HCT116 (cell line): ENCODE results near the gene ADGRB2. TPM values are rescaled to one million over a fixed set of nuclear protein-coding genes. Genes with fewer than 3 reads are reported as not detected.

Source experiments
- ATAC-seq: fragments of 200-7000 bp; cut with Tn5 transposase; 2 replicates; pipeline ENCODE4 v1.9.1; 2020; ENCODE audit warnings: mild to moderate bottlenecking, moderate library complexity
- BruUV-seq: library from RNA; stranded (reverse); fragments of 400-500 nt; replicated peaks from 2 replicates; lab custom pipeline; 2021; lab: Mats Ljungman, UMichigan
- CTCF ChIA-PET: fragments of 300-600 bp; sonication (Branson Sonifier 250); formaldehyde crosslinking; loops from one replicate; lab custom pipeline; 2021; ENCODE audit warnings: antibody characterized with exemption; lab: Charles Lee
- POLR2A ChIA-PET: fragments of 300-600, 350-600 bp; sonication (Branson Sonifier 250); formaldehyde crosslinking; loops from one replicate; lab custom pipeline; 2021; ENCODE audit warnings: antibody characterized with exemption; lab: Charles Lee
- RAD21 ChIA-PET, 2 experiments: fragments of 300-600 bp; sonication (Branson Sonifier 250); formaldehyde crosslinking; loops; one replicate each; lab custom pipeline; 2023; ENCODE audit warnings: low total read pairs in 2 of 2; ENCODE audit not compliant: uncharacterized antibody in 2 of 2, unreplicated experiment in 2 of 2, low non-redundant PET in 1 of 2; lab: Charles Lee
- DNase-seq: peaks from one replicate; pipeline ENCODE4 v3.0.0-alpha.2; 2010; ENCODE audit warnings: low read depth, low spot score
- H2AFZ ChIP-seq: fragments of 200-600 bp; shearing (Covaris generic), sonication (generic); 2 replicates; pipeline ENCODE4 v1.6.1; 2017; ENCODE audit warnings: low read depth, mixed run types, mixed read lengths, antibody characterized with exemption, low read length; ENCODE audit not compliant: poor library complexity, severe bottlenecking
- H3K27ac ChIP-seq: 2 replicates; pipeline ENCODE4 v1.5.1; 2012; ENCODE audit warnings: low read depth, low read length
- H3K27me3 ChIP-seq: fragments of 200-600 bp; sonication (generic); 2 replicates; pipeline ENCODE4 v1.6.1; 2016; ENCODE audit warnings: mixed run types, low read length, mixed read lengths; ENCODE audit not compliant: insufficient read depth
- H3K36me3 ChIP-seq, 2 experiments: fragments of 200-500 bp in 1 of 2; fragments of 200-600 bp in 1 of 2; sonication (Bioruptor generic) in 1 of 2; sonication (generic) in 1 of 2; 2 replicates each; pipeline versions ENCODE4 v1.5.1 to v1.6.1; 2014 to 2016; ENCODE audit warnings: low read length in 2 of 2, inconsistent platforms in 1 of 2, mixed read lengths in 1 of 2, mixed run types in 1 of 2; ENCODE audit not compliant: insufficient read depth in 2 of 2, control insufficient read depth in 1 of 2
- H3K4me1 ChIP-seq, 2 experiments: fragments of 200-600 bp in 1 of 2; sonication (generic) in 1 of 2; 2 replicates each; pipeline versions ENCODE4 v1.5.1 to v1.6.1; 2012 to 2017; ENCODE audit warnings: low read length in 2 of 2, inconsistent platforms in 1 of 2, mild to moderate bottlenecking in 1 of 2, mixed read lengths in 1 of 2, mixed run types in 1 of 2, moderate library complexity in 1 of 2; ENCODE audit not compliant: insufficient read depth in 2 of 2, control insufficient read depth in 1 of 2
- H3K4me2 ChIP-seq: fragments of 200-600 bp; sonication (generic); 2 replicates; pipeline ENCODE4 v1.6.1; 2017; ENCODE audit warnings: mixed run types, low read length, mixed read lengths
- H3K4me3 ChIP-seq, 2 experiments: fragments of 200-600 bp in 1 of 2; sonication (generic) in 1 of 2; replicated peaks in 1 of 2; 2 replicates each; pipeline ENCODE4 v1.5.1; 2011 to 2016; ENCODE audit warnings: low read length in 2 of 2, control low read depth in 1 of 2, low read depth in 1 of 2, mild to moderate bottlenecking in 1 of 2, mixed read lengths in 1 of 2, mixed run types in 1 of 2
- H3K79me2 ChIP-seq: fragments of 200-600 bp; sonication (generic); 2 replicates; pipeline ENCODE4 v1.6.1; 2017; ENCODE audit warnings: mild to moderate bottlenecking, mixed run types, low read length, moderate library complexity, mixed read lengths; ENCODE audit not compliant: insufficient read depth
- H3K9ac ChIP-seq: fragments of 200-600 bp; sonication (generic); 2 replicates; pipeline ENCODE4 v1.6.1; 2016; ENCODE audit warnings: low read length, mixed read lengths
- H3K9me2 ChIP-seq: fragments of 200-600 bp; sonication (generic), shearing (Covaris generic); 2 replicates; pipeline ENCODE4 v1.6.1; 2017; ENCODE audit warnings: mixed run types, mild to moderate bottlenecking, moderate library complexity; ENCODE audit not compliant: insufficient read depth
- H3K9me3 ChIP-seq, 2 experiments: fragments of 200-500 bp in 1 of 2; fragments of 200-600 bp in 1 of 2; sonication (Bioruptor generic) in 1 of 2; sonication (generic) in 1 of 2; 2 replicates each; pipeline ENCODE4 v1.6.1; 2014 to 2017; ENCODE audit warnings: low read length in 2 of 2, mixed read lengths in 2 of 2, inconsistent platforms in 1 of 2, low read depth in 1 of 2, mild to moderate bottlenecking in 1 of 2, mixed run types in 1 of 2, moderate library complexity in 1 of 2; ENCODE audit not compliant: control insufficient read depth in 1 of 2, insufficient read depth in 1 of 2
- H4K20me1 ChIP-seq: fragments of 200-600 bp; sonication (generic), shearing (Covaris generic); 2 replicates; pipeline ENCODE4 v1.6.1; 2017; ENCODE audit warnings: mixed run types, mild to moderate bottlenecking, moderate library complexity; ENCODE audit not compliant: insufficient read depth
- CBX3 ChIP-seq: IDR thresholded peaks from 2 replicates; pipeline ENCODE4 v1.6.1; 2012; ENCODE audit warnings: low read depth
- FOSL1 ChIP-seq: IDR thresholded peaks from 2 replicates; pipeline ENCODE4 v1.6.1; 2012; ENCODE audit warnings: low read depth
- JUND ChIP-seq: IDR thresholded peaks from 2 replicates; pipeline ENCODE4 v1.6.1; 2012
- MAX ChIP-seq: IDR thresholded peaks from 2 replicates; pipeline ENCODE4 v1.6.1; 2012
- POLR2AphosphoS5 ChIP-seq: IDR thresholded peaks from 2 replicates; pipeline ENCODE4 v1.6.1; 2011; ENCODE audit warnings: mild to moderate bottlenecking, low read depth, low read length, moderate library complexity
- RAD21 ChIP-seq: IDR thresholded peaks from 2 replicates; pipeline ENCODE4 v1.6.1; 2012; ENCODE audit warnings: low read depth, mild to moderate bottlenecking
- REST ChIP-seq: IDR thresholded peaks from 2 replicates; pipeline ENCODE4 v1.6.1; 2012; ENCODE audit warnings: low read depth
- SRF ChIP-seq: IDR thresholded peaks from 2 replicates; pipeline ENCODE4 v1.6.1; 2012; ENCODE audit warnings: low read depth
- TCF7L2 ChIP-seq: IDR thresholded peaks from 2 replicates; pipeline ENCODE4 v1.7.0; 2011; ENCODE audit warnings: borderline replicate concordance, inconsistent platforms; ENCODE audit not compliant: insufficient read depth, insufficient read length; ENCODE audit errors: extremely low read depth
- YY1 ChIP-seq: IDR thresholded peaks from 2 replicates; pipeline ENCODE4 v1.6.1; 2011; ENCODE audit warnings: low read length, low read depth, moderate library complexity, mild to moderate bottlenecking; ENCODE audit not compliant: insufficient replicate concordance; ENCODE audit errors: extremely low read depth
- ZBTB33 ChIP-seq: IDR thresholded peaks from 2 replicates; pipeline ENCODE4 v1.6.1; 2011; ENCODE audit warnings: mild to moderate bottlenecking, low read length, moderate library complexity; ENCODE audit not compliant: insufficient replicate concordance; ENCODE audit errors: extremely low read depth
- ZNF274 ChIP-seq: fragments of 200-500 bp; sonication (Bioruptor generic); IDR thresholded peaks from 2 replicates; pipeline ENCODE4 v1.6.1; 2014; ENCODE audit warnings: mild to moderate bottlenecking, low read depth, low read length, inconsistent platforms
- intact Hi-C: fragments of 100-400 bp; cut with micrococcal nuclease; formaldehyde crosslinking; loops from 2 replicates; pipeline ENCODE4 v1.10.0; 2022
- total RNA-seq: library from RNA; stranded (reverse); gene quantifications from one replicate; pipeline ENCODE4 v1.2.1, GENCODE V29; 2021; ENCODE audit not compliant: unreplicated experiment

Gene ADGRB2
- total RNA-seq, 1 experiment from 2014 or later = 10.1 TPM

GRCh38 chr1:31781756-31782371, 17.7 kb upstream of the ADGRB2 start:
- no peak overlapping the region for H3K4me2 ChIP-seq
- TF ChIP-seq JUND (no peak), YY1 (no peak), ZNF274 (no peak)
- no peak overlapping the region for H3K27ac ChIP-seq
- no peak overlapping the region for H3K9ac ChIP-seq
- H3K79me2 ChIP-seq = no peaks in the 10 kb centered on the region
- no TSS peak for BruUV-seq
- ChIA-PET POLR2A (no interaction called here), RAD21 (no interaction called here), CTCF (no interaction called here)
- H3K9me3 ChIP-seq = no peaks in the 10 kb centered on the region
- no peak overlapping the region for H2AFZ ChIP-seq
- no peaks in the 10 kb centered on the region for H3K36me3 ChIP-seq
- intact Hi-C loops = loop anchor here (10.0 kb wide), 1 partner anchor 597 kb away; no protein-coding TSS in a partner anchor
- no peak for DNase-seq
- no peak for ATAC-seq
- no peaks in the 10 kb centered on the region for H4K20me1 ChIP-seq
- no peaks in the 10 kb centered on the region for H3K9me2 ChIP-seq
- H3K27me3 ChIP-seq = no peaks in the 10 kb centered on the region
- no peak overlapping the region for H3K4me3 ChIP-seq
- peaks cover 0 to 15% of the 10 kb centered on the region in 2 experiments; a peak in 2 of 4 replicates for H3K4me1 ChIP-seq

- intact Hi-C loops = loop anchor here (10.0 kb wide), 1 partner anchor 596 kb away; no protein-coding TSS in a partner anchor
- Histone ChIP-seq H3K27ac (no peak overlapping the region), H4K20me1 (no peaks in the 10 kb centered on the region), H2AFZ (no peak overlapping the region), H3K36me3 (no peaks in the 10 kb centered on the region), H3K79me2 (no peaks in the 10 kb centered on the region), H3K4me3 (no peak overlapping the region), H3K27me3 (no peaks in the 10 kb centered on the region), H3K4me2 (peak overlapping the region; percentile 24; the same call in 1 of the 2 replicates), H3K9ac (no peak overlapping the region), H3K4me1 (peaks cover 0 to 15% of the 10 kb centered on the region in 2 experiments; a peak in 2 of 4 replicates), H3K9me2 (no peaks in the 10 kb centered on the region), H3K9me3 (no peaks in the 10 kb centered on the region)
- peak; percentile 27; the same call in 1 of the 2 replicates for ATAC-seq
- DNase-seq = no peak
- POLR2A ChIA-PET = interaction anchor here (0.6 kb wide), 1 partner anchor 8 kb away, joined by 3 read pairs; no protein-coding TSS in a partner anchor
- CTCF ChIA-PET = interaction anchor here (1.0 kb wide), 1 partner anchor 8 kb away, joined by 3 read pairs; no protein-coding TSS in a partner anchor
- RAD21 ChIA-PET = no interaction called here
- no TSS peak for BruUV-seq
- TF ChIP-seq MAX (no peak), CBX3 (no peak), RAD21 (no peak), JUND (no peak), POLR2AphosphoS5 (no peak), SRF (no peak), ZBTB33 (no peak), TCF7L2 (no peak), FOSL1 (no peak), REST (no peak)
Observed at GRCh38 chr1:31781138-31781755, 17.1 kb upstream of the ADGRB2 start.
